AG10803 (cell line): ENCODE data around the gene TNS3.

Experiments
- DNase-seq: peaks from one replicate; pipeline ENCODE4 v3.0.0; 2010; ENCODE audit warnings: low read depth
- H3K4me3 ChIP-seq: 2 replicates; pipeline ENCODE4 v1.5.1; 2011; ENCODE audit warnings: mild to moderate bottlenecking, low read length, control low read depth
- CTCF ChIP-seq: conservative IDR thresholded peaks from 2 replicates; pipeline ENCODE4 v1.5.1; 2011; ENCODE audit warnings: mild to moderate bottlenecking, low read length, control low read depth, inconsistent platforms

The TNS3 gene

GRCh38 chr7:47259682-47260081 lies 322.2 kb downstream of the TNS3 start:
- no peak overlapping the region for H3K4me3 ChIP-seq
- DNase-seq: no peak
- TF ChIP-seq CTCF: no peak

- H3K4me3 ChIP-seq: no peak overlapping the region
- no peak for DNase-seq
- TF ChIP-seq CTCF: no peak
These were observed 323.1 kb downstream of the TNS3 start for GRCh38 chr7:47258798-47259197.

- no peak overlapping the region for H3K4me3 ChIP-seq
- peak; percentile 52 for DNase-seq
- TF ChIP-seq CTCF: no peak
These were observed 325.9 kb downstream of the TNS3 start for GRCh38 chr7:47256016-47256415.

GRCh38 chr7:47255441-47255840 lies 326.5 kb downstream of the TNS3 start:
- no peak overlapping the region for H3K4me3 ChIP-seq
- no peak for DNase-seq
- no peak for TF ChIP-seq CTCF

- TF ChIP-seq CTCF: no peak
- no peak for DNase-seq
- H3K4me3 ChIP-seq: no peak overlapping the region
These were observed 326.9 kb downstream of the TNS3 start for GRCh38 chr7:47255007-47255406.

GRCh38 chr7:47254081-47254977 lies 327.6 kb downstream of the TNS3 start:
- peak overlapping the region; percentile 66 for H3K4me3 ChIP-seq
- DNase-seq: peak; percentile 60
- peak; percentile 35 for TF ChIP-seq CTCF

GRCh38 chr7:47253650-47254080 lies 328.2 kb downstream of the TNS3 start:
- peak; percentile 68 for DNase-seq
- peak overlapping the region; percentile 66 for H3K4me3 ChIP-seq

More at GRCh38 chr7:47253650-47254080, 328.2 kb downstream of the TNS3 start:
- TF ChIP-seq CTCF: no peak
